Fibroblast of peridontal ligament (primary cell): ENCODE measurements around the gene DNAJC28.
A peak's percentile ranks its signal among the peaks of the same experiment; 100 is the strongest.
"Not testable (repeated sequence)": the region's sequence is repeated elsewhere in the genome, so short reads cannot be mapped to it uniquely, and the experiment has no call there.

Experiments used
- DNase-seq: peaks from one replicate; pipeline ENCODE4 v3.0.0-alpha.2; 2010; ENCODE audit errors: extremely low read depth

DNAJC28 gene, protein sequence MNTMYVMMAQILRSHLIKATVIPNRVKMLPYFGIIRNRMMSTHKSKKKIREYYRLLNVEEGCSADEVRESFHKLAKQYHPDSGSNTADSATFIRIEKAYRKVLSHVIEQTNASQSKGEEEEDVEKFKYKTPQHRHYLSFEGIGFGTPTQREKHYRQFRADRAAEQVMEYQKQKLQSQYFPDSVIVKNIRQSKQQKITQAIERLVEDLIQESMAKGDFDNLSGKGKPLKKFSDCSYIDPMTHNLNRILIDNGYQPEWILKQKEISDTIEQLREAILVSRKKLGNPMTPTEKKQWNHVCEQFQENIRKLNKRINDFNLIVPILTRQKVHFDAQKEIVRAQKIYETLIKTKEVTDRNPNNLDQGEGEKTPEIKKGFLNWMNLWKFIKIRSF

DNA sequence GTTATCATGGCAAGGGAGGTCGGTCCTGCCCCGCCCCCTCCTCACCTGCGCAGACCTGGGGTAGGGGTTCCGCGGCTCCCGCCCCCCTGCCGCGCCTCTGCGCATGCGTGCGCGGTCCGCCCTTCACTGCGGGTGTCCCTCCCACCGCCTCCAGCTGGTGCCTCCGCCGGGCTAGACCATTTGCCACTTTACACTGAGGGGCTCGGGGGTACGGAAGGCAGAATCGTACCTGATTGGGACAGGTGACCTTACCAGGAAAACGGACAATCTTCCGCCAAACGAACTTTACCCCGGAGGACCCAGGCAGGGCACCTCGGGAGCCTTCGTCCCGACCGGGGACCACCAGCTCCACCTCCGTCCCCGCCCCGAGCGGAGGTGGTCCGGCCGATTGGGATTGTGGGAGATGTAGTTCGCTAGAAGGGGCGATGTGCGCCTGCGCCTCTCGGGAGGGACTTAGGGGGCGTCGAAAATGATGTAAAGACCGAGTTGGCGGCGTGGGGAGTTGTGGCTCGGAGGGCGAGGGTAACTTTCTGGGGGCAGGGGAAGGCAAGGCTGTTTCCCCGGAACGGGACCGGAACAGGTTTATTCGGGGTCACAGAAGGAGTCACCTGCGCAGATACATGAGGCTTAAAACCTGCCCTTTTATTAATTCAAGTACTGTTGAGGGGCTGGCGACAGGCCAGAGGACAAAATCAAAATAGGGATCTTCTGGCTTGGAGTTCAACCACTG is at the start of gene DNAJC28:
Gene DNAJC28, minus strand, starts transcription at position 344 of the 730 bp plus-strand sequence. CDS start 2,323 bp downstream, outside the sequence.
- peak; percentile 91 for DNase-seq

DNA sequence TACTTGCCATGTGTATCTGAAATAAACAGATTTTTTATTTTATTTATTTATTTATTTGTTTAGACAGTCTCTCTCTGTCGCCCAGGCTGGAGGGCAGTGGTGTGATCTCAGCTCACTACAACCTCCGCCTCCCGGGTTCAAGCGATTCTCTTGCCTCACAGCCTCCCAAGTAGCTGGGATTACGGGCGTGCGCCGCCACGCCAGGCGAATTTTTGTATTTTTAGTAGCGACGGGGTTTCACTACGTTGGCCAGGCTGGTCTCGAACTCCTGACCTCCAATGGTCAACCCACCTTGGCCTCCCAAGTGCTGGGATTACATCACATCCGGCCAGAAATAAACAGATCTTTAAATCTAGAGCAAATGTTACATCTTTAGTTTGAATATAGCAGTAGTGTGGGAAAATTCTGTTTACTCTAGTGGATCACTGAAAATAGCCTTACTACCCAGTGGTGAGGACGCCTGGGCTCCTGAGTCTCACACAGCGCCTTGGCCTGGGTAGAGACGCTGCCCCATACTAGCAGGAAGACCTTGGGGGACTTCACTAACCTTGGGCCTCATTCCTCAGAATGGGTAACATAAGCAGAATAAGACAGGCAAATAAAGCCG is 49.7 kb upstream of the DNAJC28 start:
- peak; percentile 27 for DNase-seq

DNA sequence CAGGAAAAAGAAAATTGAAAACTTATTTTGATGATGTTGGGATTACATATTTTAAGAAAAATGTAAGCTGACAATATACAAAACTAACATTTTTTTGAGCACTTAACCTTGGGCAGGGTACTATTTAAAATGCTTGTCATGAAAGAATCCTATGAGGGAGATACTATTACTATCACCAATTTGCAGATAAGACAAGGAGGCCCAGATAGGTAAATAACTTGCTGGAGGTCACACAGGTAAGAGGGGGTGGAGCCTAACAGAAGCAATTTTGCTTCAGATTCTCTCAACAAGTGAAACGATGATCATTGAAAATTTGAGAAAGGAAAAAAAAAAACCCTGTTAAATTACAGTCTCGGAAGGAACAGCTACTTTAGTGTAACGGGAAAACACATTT is 49.2 kb upstream of the DNAJC28 start:
- DNase-seq: peak; percentile 19

DNA sequence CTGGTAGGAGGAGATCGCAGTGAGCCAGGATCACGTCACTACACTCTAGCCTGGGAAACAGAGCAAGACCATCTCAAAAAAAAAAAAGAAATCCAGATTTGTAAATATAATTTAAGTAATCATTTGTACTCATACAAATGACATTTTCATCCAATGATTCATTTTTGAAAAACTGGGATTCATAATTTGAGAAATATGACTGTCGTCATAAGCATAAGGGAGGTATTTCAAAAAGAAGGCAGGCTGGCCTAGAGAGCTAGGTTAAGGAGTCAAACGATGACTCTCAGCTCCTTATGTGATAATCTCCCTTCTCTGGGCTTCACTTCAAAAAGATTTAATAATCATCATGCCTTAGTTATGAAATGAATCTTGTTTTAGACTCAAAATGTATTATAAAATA is 48.1 kb upstream of the DNAJC28 start:
- DNase-seq: peak; percentile 31

DNA sequence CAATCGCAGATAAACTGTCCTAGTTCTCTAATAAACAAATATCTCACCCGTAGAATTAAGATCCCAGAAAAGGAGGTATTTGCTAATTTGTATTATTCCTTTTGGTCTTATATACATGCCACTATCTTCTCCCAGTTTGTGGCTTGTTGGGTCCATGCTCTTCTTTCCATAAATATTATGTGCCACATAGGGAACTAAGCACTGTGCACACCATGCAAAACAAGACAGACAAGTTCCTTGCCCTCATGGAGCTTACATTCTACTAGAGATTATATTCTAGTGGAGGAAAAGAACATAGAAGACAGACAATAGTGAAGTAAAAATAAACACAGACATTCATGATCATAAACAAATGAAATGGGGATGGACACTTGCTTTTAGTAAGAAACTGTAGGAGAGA is 45.7 kb upstream of the DNAJC28 start:
- DNase-seq: no peak

DNA sequence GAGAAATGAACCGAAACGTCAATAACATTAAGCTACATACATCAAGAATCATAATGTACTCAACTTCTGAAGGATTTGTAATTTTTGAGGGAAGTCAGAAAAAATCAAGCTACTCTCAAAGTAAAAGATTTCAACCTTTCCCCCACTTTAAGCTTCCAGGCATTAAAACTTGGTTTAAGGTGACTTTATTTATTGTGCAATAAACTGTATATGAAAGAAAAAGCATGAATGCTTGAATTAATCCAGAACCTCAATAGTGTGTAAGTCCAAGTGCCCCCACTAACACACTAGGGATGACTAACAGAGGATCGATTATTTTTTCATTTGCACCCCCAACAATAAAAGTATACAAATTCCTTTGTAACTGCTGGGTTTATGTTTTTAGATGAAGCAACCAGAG is 39.5 kb upstream of the DNAJC28 start:
- DNase-seq: no peak

DNA sequence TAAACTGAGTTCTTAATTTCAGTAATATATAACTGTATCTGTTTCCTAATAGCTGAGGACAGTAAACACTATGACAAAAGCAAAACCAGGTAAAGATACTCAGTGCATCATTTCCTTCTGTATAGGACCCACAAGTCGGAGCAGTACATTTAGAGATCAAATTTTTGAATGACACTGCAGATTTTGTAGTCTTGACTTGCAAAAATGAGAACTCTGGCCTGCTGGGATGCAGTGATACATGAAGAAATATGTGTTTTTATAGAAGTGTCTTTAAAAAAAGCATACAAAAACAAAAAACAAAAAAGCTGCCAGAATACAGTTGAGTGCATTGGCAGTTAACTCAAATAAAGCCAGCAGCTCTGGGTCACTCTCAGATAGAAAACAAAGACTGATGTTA is 31.4 kb upstream of the DNAJC28 start:
- no peak for DNase-seq

DNA sequence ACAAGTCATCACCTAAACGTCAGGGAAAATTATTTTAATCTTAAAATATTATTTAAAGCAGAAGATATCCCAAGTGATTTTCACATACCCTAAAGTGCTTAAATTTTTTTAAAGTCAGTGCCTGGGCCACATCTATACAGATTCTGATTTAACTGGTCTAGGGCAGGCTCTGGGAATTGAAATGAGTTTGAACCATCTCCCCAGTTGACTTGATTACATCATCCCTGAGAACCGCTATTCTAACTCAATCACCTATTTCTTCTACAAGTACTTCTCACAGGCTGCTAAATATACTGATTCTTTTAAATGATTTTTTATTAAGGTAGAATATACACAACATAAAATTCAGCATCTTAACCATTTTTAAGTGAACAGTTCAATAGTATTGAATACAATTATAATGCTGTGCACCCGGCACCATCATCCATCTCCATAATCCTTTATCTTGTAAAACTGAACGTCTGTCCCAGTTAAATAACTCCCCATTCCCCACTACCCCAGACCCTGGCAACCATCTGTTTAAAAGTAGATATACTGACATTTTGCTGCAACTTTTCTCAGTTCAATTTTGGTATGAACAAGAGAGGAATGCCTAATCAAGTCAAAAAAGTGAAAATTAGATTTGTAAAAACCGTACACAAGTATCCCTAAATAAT is 30.9 kb upstream of the DNAJC28 start:
- DNase-seq: no peak

DNA sequence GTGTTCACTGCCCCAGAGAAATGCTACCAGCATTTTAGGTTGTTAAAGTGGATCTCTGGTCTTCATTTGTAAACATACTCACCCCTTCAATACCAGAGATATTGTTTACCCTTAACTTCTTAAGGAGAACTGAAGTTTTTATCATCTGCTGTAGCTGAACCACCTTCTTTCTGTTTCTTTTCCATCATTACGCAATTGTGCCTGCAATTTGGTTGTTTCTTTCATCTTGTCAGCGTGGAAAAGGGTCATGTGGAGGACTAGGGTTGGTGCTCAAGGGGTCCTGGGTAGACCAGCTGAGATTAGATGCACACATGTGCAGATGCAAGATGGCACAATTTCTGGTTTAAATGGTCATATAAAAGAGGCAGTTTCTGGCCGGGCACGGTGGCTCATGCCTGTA is 27.4 kb upstream of the DNAJC28 start:
- no peak for DNase-seq

DNA sequence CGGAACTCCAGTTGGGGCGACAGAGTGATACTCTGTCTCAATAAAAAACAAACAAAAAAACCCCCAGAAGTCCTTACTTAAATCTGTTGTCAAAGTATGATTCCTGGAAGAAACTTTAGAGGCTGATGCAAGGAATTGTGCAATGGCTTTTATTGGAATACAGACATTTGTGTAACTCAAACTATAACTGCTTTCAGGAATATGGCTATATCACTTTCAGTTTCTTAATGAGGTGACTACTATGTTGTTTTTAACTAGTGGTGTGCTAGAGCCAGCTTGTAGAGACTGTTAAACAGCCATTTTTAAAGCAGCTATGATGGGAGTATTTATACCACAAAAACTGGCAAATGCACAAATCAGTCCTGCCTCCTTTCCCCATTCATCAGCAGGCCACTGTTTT is 22.7 kb upstream of the DNAJC28 start:
- peak; percentile 84 for DNase-seq

DNA sequence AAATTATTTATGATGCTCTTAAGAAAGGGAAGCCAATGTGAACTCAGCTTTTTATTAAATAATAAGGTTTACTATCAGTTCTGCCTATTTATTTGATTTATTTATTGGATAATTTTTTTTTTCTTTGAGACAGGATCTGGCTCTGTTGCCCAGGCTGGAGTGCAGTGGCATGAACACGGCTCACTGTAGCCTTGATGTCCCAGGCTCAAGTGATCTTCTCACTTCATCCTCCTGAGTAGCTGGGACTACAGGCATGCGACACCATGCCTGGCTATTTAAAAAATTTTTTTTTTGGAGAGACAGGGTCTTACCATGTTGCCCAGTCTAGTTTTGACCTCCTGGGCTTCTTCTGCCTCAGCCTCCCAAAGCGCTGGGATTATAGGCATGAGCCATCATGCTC is 21.0 kb upstream of the DNAJC28 start:
- DNase-seq: no peak

DNA sequence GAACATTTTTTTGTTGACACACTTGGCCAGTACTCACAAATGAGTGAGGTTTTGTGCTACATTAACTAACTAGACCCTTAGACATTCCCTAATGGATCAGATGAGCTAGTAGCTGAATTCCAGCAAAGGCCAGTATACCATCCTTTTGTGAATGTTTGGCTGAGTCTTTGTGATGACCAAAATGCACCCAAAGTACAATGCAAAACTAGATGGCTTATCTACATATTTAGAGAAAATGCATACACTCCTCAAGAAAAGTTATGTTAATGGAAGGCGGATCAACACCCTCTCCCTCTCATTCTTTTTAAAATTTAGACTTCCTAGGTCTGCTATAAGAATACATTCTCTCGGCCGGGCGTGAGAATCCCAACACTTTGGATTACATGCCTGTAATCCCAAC is 20.1 kb upstream of the DNAJC28 start:
- no peak for DNase-seq

DNA sequence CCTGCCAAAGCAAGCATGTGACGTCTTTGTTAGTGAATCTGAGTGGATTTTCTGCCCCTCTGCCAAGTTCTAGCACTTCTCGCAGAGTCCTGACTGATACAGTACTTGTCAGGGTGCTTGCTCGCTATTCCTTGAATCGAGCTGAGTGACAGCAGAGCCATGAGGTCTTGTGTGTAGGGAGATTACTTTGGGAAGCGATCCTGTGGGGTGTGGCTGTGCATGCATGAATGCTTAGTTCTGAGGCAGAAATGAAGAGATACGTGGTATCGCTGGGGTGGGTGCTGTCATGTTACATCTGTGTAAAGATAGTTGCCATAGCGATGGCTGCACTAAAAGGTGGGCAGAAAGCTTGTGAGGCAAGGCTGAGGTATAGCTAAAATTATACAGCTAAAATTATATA is 19.3 kb upstream of the DNAJC28 start:
- DNase-seq: no peak

DNA sequence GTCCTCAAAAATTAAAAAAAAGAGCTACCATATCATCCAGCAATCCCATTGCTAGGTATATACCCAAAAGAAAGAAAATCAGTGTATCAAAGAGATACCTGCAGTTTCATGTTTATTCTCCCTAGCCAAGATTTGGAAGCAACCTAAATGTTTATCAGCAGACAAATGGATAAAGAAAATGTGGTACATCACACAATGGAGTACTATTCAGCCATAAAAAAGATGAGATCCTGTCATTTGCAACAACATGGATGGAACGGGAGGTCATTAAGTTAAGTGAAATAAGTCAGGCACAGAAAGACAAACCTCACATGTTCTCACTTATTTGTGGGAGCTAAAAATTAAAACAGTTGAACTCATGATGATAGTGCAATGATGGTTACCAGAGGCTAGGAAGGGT is 15.5 kb upstream of the DNAJC28 start:
- DNase-seq: not testable (repeated sequence)

DNA sequence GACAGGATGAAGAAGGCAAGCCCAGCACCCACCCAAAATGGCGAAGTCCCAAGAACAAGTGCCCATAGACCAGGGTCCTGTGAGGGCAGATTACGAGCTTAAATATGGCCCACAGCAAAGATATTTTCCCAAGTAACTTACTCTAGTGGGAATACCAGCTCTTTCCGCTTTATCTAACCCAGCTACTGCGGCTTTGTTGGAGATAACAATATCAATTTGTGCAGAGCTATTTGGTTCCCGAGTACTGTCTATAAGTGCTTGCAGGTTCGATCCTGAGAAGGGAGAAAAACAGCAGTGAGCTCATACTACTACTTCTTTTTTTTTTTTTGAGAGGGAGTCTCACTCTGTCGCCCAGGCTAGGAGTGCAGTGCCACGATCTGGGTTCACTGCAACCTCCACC is 14.3 kb upstream of the DNAJC28 start:
- no peak for DNase-seq

DNA sequence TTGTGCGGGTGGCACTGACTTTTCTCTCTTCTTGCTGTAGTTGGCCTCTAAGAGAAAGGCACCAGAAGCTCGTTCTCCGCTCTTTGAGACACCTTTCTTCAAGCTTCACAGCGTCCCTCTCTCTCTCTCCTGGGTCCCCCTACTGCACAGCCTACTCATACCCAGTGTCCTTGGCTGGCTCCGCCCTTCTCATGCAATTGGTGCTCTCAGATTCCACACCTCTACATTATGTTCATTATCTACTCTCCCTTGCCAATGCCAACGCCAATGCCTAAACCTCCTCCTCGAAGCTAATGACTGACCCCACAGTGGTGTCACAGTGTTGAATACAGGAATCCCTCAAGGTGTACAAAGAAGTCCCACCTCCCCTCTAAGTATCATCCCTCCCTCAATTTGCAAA is 4.8 kb upstream of the DNAJC28 start:
- no peak for DNase-seq

DNA sequence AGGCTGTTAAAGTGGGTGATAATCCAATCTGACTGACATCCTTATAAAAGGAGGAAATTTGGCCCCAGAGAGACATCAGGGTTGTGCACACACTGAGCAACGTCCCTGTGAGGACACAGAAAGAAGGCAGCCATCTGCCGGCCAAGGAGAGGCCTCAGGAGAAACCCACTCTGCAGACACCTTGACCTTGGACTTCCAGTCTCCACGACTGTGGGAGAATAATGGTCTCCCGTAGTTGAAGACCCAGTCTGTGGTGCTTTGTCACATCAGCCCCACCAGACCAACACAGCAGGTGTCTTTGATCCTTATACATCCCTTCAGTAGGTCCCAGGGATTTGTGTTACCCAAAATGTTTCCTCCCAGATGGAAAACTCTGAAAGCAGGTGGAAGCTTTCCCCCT is 4.2 kb upstream of the DNAJC28 start:
- DNase-seq: no peak

DNA sequence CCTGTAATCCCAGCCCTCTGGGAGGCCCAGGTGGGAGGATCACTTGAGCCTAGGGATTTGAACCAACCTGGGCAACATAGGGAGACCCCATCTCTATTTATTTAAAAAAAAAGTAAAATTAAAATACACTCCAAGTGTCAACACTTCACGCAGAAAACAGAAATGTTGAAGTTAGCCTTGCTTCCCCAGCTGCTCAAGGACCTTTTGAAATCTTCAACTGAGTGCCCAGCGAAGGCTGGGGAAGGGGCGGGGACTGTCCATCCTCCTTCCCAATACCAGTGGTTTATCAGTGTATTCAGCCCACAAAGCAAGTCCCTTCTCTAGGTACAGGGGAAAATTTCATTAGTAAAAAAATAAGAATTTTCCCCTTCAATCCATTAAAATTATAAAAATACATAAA is 2.2 kb upstream of the DNAJC28 start:
- no peak for DNase-seq

DNA sequence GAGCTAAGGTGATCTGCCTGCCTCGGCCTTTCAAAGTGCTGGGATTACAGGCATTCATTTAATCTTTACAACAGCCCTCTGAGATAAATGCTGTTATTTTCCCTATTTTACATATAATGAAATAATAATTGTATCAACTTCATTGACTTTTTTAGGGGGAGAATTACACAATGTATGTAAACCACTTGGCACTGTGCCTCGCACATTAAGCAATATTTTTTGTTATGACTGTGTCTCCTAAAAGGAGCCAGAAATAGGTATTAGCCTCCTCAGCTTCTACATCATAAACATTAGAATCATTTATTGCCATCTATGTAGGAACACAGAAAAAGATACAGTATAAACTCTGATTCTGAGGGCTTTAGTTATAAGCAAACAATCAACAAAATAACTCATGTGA is 1.1 kb upstream of the DNAJC28 start:
- DNase-seq: peak; percentile 29

DNA sequence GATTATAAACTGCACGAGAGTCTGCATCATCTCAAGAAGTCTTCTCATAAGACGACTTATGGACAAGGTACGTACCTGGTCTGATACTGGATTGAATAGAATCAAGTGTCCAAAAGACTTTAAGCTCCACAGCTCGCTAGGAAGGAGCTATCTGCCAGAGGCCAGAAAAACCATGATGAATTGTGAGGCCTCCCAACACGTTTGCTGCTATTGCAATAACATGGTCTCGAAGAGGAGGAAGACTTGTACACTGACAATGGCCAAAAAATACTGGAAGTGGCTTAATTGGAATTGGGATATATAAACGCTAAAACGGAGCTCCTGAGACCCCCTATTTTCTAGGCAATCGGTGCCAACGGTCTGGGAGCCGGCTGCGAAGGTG is 534 bp downstream of the DNAJC28 start:
- peak; percentile 20 for DNase-seq

DNA sequence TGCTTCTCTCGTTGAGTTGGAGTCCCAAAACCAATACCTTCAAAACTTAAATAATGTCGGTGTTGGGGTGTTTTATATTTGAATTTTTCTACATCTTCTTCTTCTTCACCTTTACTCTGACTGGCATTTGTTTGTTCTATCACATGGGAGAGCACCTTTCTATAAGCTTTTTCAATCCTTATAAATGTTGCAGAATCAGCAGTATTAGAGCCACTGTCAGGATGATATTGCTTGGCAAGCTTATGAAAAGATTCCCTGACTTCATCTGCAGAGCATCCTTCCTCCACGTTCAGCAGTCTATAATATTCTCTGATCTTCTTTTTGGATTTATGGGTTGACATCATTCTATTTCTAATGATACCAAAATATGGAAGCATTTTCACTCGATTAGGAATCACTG is 2.6 kb downstream of the DNAJC28 start:
- DNase-seq: no peak

DNA sequence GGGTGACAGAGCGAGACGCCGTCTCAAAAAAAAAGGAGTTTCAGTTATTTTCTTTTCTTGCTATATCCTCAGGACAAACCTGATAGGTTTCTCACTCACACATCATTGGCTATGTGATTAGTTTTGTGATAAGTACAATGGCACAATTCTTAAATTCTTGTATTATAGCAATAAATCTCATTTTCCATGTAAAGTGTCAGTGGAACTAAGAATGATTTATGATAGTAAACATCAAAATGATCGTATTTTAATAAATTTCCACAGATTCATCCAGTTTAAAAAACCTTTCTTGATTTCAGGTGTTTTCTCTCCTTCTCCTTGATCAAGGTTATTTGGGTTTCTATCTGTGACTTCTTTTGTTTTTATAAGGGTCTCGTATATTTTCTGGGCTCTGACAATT is 3.5 kb downstream of the DNAJC28 start:
- DNase-seq: no peak
